ENCODE results near the gene ILF3.

ILF3 gene

GRCh38 chr19:10653732-10654609 is at the start of gene ILF3:
Gene ILF3, plus strand, starts transcription at chr19:10654346. Its CDS starts 16,260 bp downstream, at chr19:10670606.
- DNase-seq, result peak; percentile 99

- DNase-seq, result no peak
Measured at GRCh38 chr19:10604460-10604980, 49.6 kb upstream of the ILF3 start.

- DNase-seq, result no peak
Measured at GRCh38 chr19:10611907-10612306, 42.2 kb upstream of the ILF3 start.

- no peak for DNase-seq
Measured at GRCh38 chr19:10612499-10613119, 41.5 kb upstream of the ILF3 start.

GRCh38 chr19:10615429-10616023 is 38.6 kb upstream of the ILF3 start:
- DNase-seq, result no peak

GRCh38 chr19:10617409-10618121 is 36.6 kb upstream of the ILF3 start:
- no peak for DNase-seq

GRCh38 chr19:10618846-10619245 is 35.3 kb upstream of the ILF3 start:
- DNase-seq, result no peak

GRCh38 chr19:10620786-10621185 is 33.4 kb upstream of the ILF3 start:
- no peak for DNase-seq

GRCh38 chr19:10621966-10622365 is 32.2 kb upstream of the ILF3 start:
- no peak for DNase-seq

- DNase-seq, result no peak
Measured at GRCh38 chr19:10624585-10624984, 29.6 kb upstream of the ILF3 start.

- no peak for DNase-seq
Measured at GRCh38 chr19:10625003-10625761, 29.0 kb upstream of the ILF3 start, which contains the start of gene SLC44A2. Gene SLC44A2, plus strand, starts transcription at chr19:10625553. Its CDS starts 81 bp downstream, at chr19:10625634.

- no peak for DNase-seq
Measured at GRCh38 chr19:10625762-10626138, 28.4 kb upstream of the ILF3 start.

GRCh38 chr19:10631874-10632273 is 22.3 kb upstream of the ILF3 start:
- DNase-seq, result no peak

GRCh38 chr19:10634430-10634829 is 19.7 kb upstream of the ILF3 start:
- DNase-seq, result no peak

- DNase-seq, result no peak
Measured at GRCh38 chr19:10634963-10635362, 19.2 kb upstream of the ILF3 start.

GRCh38 chr19:10636304-10636972 is 17.7 kb upstream of the ILF3 start:
- DNase-seq, result no peak

GRCh38 chr19:10637894-10638293 is 16.3 kb upstream of the ILF3 start:
- no peak for DNase-seq

GRCh38 chr19:10639836-10640235 is 14.3 kb upstream of the ILF3 start:
- DNase-seq, result no peak

- DNase-seq, result no peak
Measured at GRCh38 chr19:10640361-10640760, 13.8 kb upstream of the ILF3 start.

GRCh38 chr19:10641248-10641647 is 12.9 kb upstream of the ILF3 start:
- no peak for DNase-seq

GRCh38 chr19:10642473-10643171 is 11.5 kb upstream of the ILF3 start:
- no peak for DNase-seq

Data from KG1 (cell line).